Right lobe of liver (tissue), 6 donors: ENCODE data around the gene SPATA19. TPM values are rescaled to one million over a fixed set of nuclear protein-coding genes. Genes with fewer than 3 reads are reported as not detected.

Experiments used
- ATAC-seq, 4 donors: fragments of 200-7000 bp; cut with Tn5 transposase; one replicate each; pipeline ENCODE4 v1.9.1; 2020; ENCODE audit warnings: mild to moderate bottlenecking in 4 of 4, moderate library complexity in 4 of 4
- DNase-seq, 3 donors: peaks; one replicate each; pipeline ENCODE4 v3.0.0-alpha.2; 2020
- H3K27ac ChIP-seq, 3 donors: fragments of 200-600 bp; one replicate each; pipeline ENCODE4 v1.8.0; 2022
- H3K27me3 ChIP-seq, 2 donors: fragments of 200-600 bp; one replicate each; pipeline ENCODE4 v1.8.0; 2022
- H3K36me3 ChIP-seq, 4 donors: fragments of 200-600 bp; sonication (generic) in 1 of 4; one replicate each; pipeline versions ENCODE4 v1.5.1 to v1.8.0; 2017 to 2022; ENCODE audit warnings: control low read depth in 1 of 4
- H3K4me1 ChIP-seq, 4 donors: fragments of 200-600 bp; sonication (generic) in 1 of 4; one replicate each; pipeline versions ENCODE4 v1.5.1 to v1.8.0; 2017 to 2022; ENCODE audit warnings: control low read depth in 1 of 4
- H3K4me3 ChIP-seq, 3 donors: fragments of 200-600 bp; one replicate each; pipeline ENCODE4 v1.8.0; 2022
- H3K9me3 ChIP-seq, 4 donors: fragments of 200-600 bp; sonication (generic) in 1 of 4; one replicate each; pipeline versions ENCODE4 v1.5.1 to v1.8.0; 2017 to 2022; ENCODE audit warnings: control low read depth in 1 of 4
- POLR2A ChIP-seq: fragments of 450-650 bp; IDR thresholded peaks from one replicate; pipeline ENCODE4 v1.6.1; 2017; ENCODE audit warnings: antibody characterized with exemption, mild to moderate bottlenecking
- WGBS: methylation state at CpG from one replicate; pipeline ENCODE4 v1.1.6; 2018; ENCODE audit warnings: low coverage, low lambda C conversion rate; ENCODE audit not compliant: insufficient coverage; ENCODE audit errors: missing lambda C conversion rate; 5-methylcytosine and 5-hydroxymethylcytosine counted together
- intact Hi-C, 2 donors: fragments of 100-400 bp; cut with DNase I; formaldehyde crosslinking; loops; one replicate each; pipeline versions ENCODE4 v1.11.2 to v1.14.1; 2022
- total RNA-seq, 6 experiments: library from RNA; depleted of rRNA in 2 of 6; stranded (reverse); fragments of >200 nt in 2 of 6; fragmentation: NEBNext Ultra II Directional in 3 of 6; extraction: Animal tissue kit (Norgen Biotek cat#: 25700) in 3 of 6; gene quantifications; one replicate each; pipeline versions ENCODE4 v1.1.0 to v1.2.4, GENCODE V29; 2016 to 2023
- TF ChIP-seq, protein P1 (sequence below), 4 donors: fragments of 200-600 bp in 3 of 4; fragments of 450-650 bp in 1 of 4; IDR thresholded peaks; one replicate each; pipeline versions ENCODE4 v1.5.1 to v1.8.0; 2016 to 2022; ENCODE audit warnings: antibody characterized with exemption in 4 of 4, mild to moderate bottlenecking in 2 of 4
- donor health status: DM: no; HTN: yes; CAD: no.
- donor health status: DM: no; HTN: no; CAD: no.
- donor health status: DM: no; HTN: no; CAD: no.
- donor health status: DM: no; HTN: yes; CAD: no.
- donor health status: DM: no; HTN: yes; CAD: no.

Gene SPATA19
- total RNA-seq, 6 experiments from 2014 or later, result not detected

GRCh38 chr11:133826866-133827265 lies 18.4 kb downstream of the SPATA19 start:
- WGBS, result 51% methylated on average over 4 of the region's 4 CpGs
- ATAC-seq, result no peak

DNA sequence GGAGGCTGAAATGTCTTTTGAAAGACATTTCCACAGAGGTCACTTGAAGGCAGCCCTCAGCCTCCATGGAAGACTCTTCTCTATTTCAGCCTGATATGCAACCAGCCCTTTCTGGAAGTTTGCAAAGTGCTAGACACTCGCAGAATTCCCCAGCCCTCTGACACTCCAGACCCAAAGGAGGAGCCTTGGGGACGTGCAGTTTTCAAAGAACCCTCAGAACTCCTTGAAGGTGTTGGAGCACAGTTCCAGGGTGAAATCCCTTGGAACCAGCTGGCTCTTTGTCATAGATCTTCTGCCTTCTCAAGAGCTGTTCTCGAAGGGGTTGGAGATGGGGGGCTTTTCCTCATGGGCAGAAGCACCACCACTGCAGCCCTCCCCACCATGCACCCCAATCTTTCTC lies 19.6 kb downstream of the SPATA19 start:
- no CpG with 5 or more reads among the region's 3 CpGs for WGBS
- ATAC-seq (no peak), DNase-seq (no peak)
- Histone ChIP-seq H3K4me1 (no peaks in the 10 kb centered on the region), H3K9me3 (no peaks in the 10 kb centered on the region), H3K27ac (no peak overlapping the region), H3K36me3 (no peaks in the 10 kb centered on the region), H3K4me3 (no peak overlapping the region), H3K27me3 (no peaks in the 10 kb centered on the region)
- intact Hi-C loops, result loop anchor here (10.0 kb wide), 2 partner anchors 681 to 691 kb away; no protein-coding TSS in a partner anchor
- TF ChIP-seq, protein P1, sequence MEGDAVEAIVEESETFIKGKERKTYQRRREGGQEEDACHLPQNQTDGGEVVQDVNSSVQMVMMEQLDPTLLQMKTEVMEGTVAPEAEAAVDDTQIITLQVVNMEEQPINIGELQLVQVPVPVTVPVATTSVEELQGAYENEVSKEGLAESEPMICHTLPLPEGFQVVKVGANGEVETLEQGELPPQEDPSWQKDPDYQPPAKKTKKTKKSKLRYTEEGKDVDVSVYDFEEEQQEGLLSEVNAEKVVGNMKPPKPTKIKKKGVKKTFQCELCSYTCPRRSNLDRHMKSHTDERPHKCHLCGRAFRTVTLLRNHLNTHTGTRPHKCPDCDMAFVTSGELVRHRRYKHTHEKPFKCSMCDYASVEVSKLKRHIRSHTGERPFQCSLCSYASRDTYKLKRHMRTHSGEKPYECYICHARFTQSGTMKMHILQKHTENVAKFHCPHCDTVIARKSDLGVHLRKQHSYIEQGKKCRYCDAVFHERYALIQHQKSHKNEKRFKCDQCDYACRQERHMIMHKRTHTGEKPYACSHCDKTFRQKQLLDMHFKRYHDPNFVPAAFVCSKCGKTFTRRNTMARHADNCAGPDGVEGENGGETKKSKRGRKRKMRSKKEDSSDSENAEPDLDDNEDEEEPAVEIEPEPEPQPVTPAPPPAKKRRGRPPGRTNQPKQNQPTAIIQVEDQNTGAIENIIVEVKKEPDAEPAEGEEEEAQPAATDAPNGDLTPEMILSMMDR (IDR thresholded peaks at IDR 0.05), result no peak
- TF ChIP-seq POLR2A, result no peak

More at GRCh38 chr11:133826866-133827265, 18.4 kb downstream of the SPATA19 start:
- Histone ChIP-seq H3K4me3 (no peak overlapping the region), H3K9me3 (no peaks in the 10 kb centered on the region), H3K4me1 (no peaks in the 10 kb centered on the region), H3K27me3 (no peaks in the 10 kb centered on the region), H3K36me3 (no peaks in the 10 kb centered on the region), H3K27ac (no peak overlapping the region)
- TF ChIP-seq POLR2A, result no peak
- TF ChIP-seq, protein P1 (IDR thresholded peaks at IDR 0.05), result no peak
- DNase-seq, result no peak
- intact Hi-C loops, result loop anchor here (10.0 kb wide), 2 partner anchors 682 to 692 kb away; no protein-coding TSS in a partner anchor

DNA sequence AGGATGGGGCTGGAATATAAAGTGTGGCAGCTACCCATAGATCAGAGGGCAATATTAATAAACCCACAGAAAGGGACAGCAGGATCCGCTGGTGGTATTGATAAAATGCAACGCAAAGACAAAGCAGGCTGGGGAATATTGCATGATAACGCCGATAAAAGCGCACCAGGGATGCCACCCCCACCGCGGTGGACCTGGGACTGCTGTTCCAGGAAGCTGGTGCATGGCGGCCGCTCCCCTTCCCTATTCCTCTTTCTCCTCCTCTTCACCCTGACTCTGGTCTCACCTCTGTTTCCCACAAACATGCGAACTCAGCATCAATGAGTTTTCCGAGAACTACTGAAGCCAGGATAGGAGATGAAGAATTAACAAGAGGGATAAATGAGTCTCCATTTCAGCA lies 20.2 kb downstream of the SPATA19 start:
- intact Hi-C loops, result loop anchor here (10.0 kb wide), 2 partner anchors 680 to 690 kb away; no protein-coding TSS in a partner anchor

GRCh38 chr11:133824593-133824992 lies 20.7 kb downstream of the SPATA19 start:
- ATAC-seq, result no peak
- H3K4me3 ChIP-seq, result no peak overlapping the region
- no peaks in the 10 kb centered on the region for H3K27me3 ChIP-seq
- TF ChIP-seq, protein P1 (IDR thresholded peaks at IDR 0.05), result no peak
- no peak for TF ChIP-seq POLR2A
- no peak overlapping the region for H3K27ac ChIP-seq
- no peak for DNase-seq
- no peaks in the 10 kb centered on the region for H3K4me1 ChIP-seq
- intact Hi-C loops, result loop anchor here (10.0 kb wide), 2 partner anchors 680 to 690 kb away; no protein-coding TSS in a partner anchor
- H3K9me3 ChIP-seq, result no peaks in the 10 kb centered on the region
- WGBS, result 56% methylated on average over 8 of the region's 9 CpGs
- no peaks in the 10 kb centered on the region for H3K36me3 ChIP-seq

More for the DNA sequence above, 20.2 kb downstream of the SPATA19 start:
- H3K36me3 ChIP-seq, result no peaks in the 10 kb centered on the region
- WGBS, result 73% methylated on average over 7 of the region's 11 CpGs
- TF ChIP-seq POLR2A, result no peak
- TF ChIP-seq, protein P1 (IDR thresholded peaks at IDR 0.05), result no peak
- no peaks in the 10 kb centered on the region for H3K27me3 ChIP-seq
- H3K9me3 ChIP-seq, result no peaks in the 10 kb centered on the region
- no peak overlapping the region for H3K27ac ChIP-seq
- DNase-seq (no peak), ATAC-seq (no peak)
- no peaks in the 10 kb centered on the region for H3K4me1 ChIP-seq
- no peak overlapping the region for H3K4me3 ChIP-seq
